ENCODE results near the gene MBLAC1. TPM values are rescaled to one million over a fixed set of nuclear protein-coding genes. Genes with fewer than 3 reads are reported as not detected.

MBLAC1 gene
- total and polyA plus RNA-seq, 9 of the 15 experiments (the other 6 are each of a cell fraction or from before 2014, with no cell fraction given), result 0.03 to 3.1 (median 0.52) TPM

DNA sequence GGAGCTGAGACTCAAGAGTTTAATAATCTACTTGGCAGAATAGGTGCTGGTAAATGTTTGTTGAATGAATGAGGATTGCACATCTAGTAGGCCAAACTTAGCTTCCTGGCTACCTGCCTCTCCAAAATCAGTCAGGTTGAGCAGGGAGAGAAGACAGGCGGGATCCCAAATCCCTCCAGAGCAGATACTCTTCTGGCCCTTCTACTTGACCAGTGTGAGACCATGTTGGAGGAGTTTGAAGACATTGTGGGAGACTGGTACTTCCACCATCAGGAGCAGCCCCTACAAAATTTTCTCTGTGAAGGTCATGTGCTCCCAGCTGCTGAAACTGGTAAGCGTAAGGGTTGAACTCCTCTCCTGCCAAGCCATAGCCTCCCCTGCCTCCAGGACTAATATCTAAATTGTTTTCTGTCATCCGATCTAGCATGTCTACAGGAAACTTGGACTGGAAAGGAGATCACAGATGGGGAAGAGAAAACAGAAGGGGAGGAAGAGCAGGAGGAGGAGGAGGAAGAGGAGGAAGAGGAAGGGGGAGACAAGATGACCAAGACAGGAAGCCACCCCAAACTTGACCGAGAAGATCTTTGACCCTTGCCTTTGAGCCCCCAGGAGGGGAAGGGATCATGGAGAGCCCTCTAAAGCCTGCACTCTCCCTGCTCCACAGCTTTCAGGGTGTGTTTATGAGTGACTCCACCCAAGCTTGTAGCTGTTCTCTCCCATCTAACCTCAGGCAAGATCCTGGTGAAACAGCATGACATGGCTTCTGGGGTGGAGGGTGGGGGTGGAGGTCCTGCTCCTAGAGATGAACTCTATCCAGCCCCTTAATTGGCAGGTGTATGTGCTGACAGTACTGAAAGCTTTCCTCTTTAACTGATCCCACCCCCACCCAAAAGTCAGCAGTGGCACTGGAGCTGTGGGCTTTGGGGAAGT lies 2.2 kb upstream of the MBLAC1 start (continued):
- TF ChIP-seq, protein P1, sequence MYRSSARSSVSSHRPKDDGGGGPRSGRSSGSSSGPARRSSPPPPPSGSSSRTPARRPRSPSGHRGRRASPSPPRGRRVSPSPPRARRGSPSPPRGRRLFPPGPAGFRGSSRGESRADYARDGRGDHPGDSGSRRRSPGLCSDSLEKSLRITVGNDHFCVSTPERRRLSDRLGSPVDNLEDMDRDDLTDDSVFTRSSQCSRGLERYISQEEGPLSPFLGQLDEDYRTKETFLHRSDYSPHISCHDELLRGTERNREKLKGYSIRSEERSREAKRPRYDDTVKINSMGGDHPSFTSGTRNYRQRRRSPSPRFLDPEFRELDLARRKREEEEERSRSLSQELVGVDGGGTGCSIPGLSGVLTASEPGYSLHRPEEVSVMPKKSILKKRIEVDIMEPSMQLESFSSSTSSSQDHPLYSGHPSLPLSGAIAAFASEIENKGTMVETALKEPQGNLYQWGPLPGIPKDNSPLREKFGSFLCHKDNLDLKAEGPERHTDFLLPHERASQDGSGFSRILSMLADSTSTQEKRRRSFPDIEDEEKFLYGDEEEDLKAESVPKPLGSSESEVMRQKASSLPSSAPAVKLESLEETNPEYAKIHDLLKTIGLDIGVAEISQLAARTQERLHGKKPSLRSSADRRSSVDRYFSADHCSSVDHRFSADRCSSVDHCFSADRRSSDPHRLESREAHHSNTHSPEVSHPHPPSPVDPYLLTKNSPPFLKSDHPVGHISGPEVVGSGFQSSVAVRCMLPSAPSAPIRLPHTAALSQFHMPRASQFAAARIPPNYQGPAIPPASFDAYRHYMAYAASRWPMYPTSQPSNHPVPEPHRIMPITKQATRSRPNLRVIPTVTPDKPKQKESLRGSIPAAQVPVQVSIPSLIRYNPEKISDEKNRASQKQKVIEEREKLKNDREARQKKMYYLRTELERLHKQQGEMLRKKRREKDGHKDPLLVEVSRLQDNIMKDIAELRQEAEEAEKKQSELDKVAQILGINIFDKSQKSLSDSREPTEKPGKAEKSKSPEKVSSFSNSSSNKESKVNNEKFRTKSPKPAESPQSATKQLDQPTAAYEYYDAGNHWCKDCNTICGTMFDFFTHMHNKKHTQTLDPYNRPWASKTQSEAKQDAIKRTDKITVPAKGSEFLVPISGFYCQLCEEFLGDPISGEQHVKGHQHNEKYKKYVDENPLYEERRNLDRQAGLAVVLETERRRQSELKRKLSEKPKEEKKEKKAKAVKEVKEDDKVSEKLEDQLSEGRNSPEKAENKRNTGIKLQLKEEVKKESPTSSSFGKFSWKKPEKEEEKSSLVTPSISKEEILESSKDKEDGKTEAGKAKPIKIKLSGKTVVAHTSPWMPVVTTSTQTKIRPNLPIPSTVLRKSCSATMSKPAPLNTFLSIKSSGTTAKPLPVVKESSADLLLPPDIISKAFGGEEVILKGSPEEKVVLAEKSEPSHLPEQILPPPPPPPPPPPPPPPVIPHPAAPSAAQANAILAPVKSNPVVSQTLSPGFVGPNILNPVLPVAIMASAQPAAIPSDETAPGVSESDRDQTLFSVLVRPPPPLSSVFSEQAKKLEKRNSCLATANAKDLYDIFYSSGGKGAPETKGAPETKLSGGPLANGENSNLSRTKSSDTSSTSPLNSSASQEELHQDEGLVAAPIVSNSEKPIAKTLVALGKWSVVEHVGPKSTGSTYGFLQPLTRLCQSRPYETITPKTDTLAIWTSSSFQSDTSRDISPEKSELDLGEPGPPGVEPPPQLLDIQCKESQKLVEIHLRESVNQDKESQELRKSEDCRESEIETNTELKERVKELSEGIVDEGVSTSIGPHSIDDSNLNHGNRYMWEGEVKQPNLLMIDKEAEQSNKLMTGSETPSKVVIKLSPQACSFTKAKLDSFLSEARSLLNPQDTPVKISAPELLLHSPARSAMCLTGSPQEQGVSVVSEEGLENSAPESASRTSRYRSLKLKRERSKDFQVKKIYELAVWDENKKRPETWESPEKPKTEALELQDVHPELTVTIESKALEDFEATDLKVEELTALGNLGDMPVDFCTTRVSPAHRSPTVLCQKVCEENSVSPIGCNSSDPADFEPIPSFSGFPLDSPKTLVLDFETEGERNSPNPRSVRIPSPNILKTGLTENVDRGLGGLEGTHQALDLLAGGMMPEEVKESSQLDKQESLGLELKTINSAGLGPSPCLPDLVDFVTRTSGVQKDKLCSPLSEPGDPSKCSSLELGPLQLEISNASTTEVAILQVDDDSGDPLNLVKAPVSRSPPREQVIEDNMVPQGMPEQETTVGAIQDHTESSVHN (IDR thresholded peaks at IDR 0.05; ENCODE audit: borderline replicate concordance in 1 of 2, low read depth in 1 of 2), result no peak
- TF ChIP-seq ETV5 (CRISPR knock-in tag; IDR thresholded peaks at IDR 0.05; ENCODE audit: low read depth) (no peak), ZNF24 (IDR thresholded peaks at IDR 0.05) (no peak), ZNF165 (CRISPR knock-in tag; IDR thresholded peaks at IDR 0.05; ENCODE audit: borderline replicate concordance) (no peak), XRCC3 (IDR thresholded peaks at IDR 0.05) (no peak)
- TF ChIP-seq, protein P2, sequence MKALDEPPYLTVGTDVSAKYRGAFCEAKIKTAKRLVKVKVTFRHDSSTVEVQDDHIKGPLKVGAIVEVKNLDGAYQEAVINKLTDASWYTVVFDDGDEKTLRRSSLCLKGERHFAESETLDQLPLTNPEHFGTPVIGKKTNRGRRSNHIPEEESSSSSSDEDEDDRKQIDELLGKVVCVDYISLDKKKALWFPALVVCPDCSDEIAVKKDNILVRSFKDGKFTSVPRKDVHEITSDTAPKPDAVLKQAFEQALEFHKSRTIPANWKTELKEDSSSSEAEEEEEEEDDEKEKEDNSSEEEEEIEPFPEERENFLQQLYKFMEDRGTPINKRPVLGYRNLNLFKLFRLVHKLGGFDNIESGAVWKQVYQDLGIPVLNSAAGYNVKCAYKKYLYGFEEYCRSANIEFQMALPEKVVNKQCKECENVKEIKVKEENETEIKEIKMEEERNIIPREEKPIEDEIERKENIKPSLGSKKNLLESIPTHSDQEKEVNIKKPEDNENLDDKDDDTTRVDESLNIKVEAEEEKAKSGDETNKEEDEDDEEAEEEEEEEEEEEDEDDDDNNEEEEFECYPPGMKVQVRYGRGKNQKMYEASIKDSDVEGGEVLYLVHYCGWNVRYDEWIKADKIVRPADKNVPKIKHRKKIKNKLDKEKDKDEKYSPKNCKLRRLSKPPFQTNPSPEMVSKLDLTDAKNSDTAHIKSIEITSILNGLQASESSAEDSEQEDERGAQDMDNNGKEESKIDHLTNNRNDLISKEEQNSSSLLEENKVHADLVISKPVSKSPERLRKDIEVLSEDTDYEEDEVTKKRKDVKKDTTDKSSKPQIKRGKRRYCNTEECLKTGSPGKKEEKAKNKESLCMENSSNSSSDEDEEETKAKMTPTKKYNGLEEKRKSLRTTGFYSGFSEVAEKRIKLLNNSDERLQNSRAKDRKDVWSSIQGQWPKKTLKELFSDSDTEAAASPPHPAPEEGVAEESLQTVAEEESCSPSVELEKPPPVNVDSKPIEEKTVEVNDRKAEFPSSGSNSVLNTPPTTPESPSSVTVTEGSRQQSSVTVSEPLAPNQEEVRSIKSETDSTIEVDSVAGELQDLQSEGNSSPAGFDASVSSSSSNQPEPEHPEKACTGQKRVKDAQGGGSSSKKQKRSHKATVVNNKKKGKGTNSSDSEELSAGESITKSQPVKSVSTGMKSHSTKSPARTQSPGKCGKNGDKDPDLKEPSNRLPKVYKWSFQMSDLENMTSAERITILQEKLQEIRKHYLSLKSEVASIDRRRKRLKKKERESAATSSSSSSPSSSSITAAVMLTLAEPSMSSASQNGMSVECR (CRISPR knock-in tag; IDR thresholded peaks at IDR 0.05), result no peak
- TF ChIP-seq, protein P3, sequence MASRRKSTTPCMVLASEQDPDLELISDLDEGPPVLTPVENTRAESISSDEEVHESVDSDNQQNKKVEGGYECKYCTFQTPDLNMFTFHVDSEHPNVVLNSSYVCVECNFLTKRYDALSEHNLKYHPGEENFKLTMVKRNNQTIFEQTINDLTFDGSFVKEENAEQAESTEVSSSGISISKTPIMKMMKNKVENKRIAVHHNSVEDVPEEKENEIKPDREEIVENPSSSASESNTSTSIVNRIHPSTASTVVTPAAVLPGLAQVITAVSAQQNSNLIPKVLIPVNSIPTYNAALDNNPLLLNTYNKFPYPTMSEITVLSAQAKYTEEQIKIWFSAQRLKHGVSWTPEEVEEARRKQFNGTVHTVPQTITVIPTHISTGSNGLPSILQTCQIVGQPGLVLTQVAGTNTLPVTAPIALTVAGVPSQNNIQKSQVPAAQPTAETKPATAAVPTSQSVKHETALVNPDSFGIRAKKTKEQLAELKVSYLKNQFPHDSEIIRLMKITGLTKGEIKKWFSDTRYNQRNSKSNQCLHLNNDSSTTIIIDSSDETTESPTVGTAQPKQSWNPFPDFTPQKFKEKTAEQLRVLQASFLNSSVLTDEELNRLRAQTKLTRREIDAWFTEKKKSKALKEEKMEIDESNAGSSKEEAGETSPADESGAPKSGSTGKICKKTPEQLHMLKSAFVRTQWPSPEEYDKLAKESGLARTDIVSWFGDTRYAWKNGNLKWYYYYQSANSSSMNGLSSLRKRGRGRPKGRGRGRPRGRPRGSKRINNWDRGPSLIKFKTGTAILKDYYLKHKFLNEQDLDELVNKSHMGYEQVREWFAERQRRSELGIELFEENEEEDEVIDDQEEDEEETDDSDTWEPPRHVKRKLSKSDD (conservative IDR thresholded peaks at IDR 0.05; ENCODE audit: low read length), result no peak
